Measurements from ENCODE around the gene UBE2G1. TPM values are rescaled to one million over a fixed set of nuclear protein-coding genes. Genes with fewer than 3 reads are reported as not detected.

Gene UBE2G1
- total RNA-seq, 1 experiment from 2014 or later, result 80.6 TPM

DNA sequence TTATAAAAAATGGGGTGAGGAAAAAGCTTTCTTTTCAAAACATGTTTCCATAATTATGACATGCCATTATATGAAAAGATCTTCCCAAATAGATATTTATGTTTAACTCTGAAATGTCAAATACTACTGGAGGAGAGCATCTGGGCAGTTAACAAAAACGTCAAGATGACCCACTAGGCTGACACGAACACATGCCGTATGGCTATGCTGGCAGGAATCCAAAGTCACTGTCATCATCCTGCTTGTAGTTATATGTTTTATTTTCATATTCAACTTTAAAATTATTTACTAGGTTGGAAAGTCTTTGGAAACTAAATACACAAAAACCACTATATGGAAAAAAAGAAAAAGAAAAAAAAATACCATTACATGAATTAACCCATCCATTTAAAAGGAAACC lies 130.0 kb downstream of the UBE2G1 start (continued):
- TF ChIP-seq, protein P1, sequence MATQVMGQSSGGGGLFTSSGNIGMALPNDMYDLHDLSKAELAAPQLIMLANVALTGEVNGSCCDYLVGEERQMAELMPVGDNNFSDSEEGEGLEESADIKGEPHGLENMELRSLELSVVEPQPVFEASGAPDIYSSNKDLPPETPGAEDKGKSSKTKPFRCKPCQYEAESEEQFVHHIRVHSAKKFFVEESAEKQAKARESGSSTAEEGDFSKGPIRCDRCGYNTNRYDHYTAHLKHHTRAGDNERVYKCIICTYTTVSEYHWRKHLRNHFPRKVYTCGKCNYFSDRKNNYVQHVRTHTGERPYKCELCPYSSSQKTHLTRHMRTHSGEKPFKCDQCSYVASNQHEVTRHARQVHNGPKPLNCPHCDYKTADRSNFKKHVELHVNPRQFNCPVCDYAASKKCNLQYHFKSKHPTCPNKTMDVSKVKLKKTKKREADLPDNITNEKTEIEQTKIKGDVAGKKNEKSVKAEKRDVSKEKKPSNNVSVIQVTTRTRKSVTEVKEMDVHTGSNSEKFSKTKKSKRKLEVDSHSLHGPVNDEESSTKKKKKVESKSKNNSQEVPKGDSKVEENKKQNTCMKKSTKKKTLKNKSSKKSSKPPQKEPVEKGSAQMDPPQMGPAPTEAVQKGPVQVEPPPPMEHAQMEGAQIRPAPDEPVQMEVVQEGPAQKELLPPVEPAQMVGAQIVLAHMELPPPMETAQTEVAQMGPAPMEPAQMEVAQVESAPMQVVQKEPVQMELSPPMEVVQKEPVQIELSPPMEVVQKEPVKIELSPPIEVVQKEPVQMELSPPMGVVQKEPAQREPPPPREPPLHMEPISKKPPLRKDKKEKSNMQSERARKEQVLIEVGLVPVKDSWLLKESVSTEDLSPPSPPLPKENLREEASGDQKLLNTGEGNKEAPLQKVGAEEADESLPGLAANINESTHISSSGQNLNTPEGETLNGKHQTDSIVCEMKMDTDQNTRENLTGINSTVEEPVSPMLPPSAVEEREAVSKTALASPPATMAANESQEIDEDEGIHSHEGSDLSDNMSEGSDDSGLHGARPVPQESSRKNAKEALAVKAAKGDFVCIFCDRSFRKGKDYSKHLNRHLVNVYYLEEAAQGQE (IDR thresholded peaks at IDR 0.05; ENCODE audit: low read depth), result no peak
- no peak for TF ChIP-seq SIN3A (IDR thresholded peaks at IDR 0.05; ENCODE audit: low read depth)
- no peak for TF ChIP-seq POLR2AphosphoS5 (IDR thresholded peaks at IDR 0.05; ENCODE audit: low read depth, low read length)
- no peak for TF ChIP-seq ELF1 (IDR thresholded peaks at IDR 0.05; ENCODE audit: borderline replicate concordance, low read depth)
- TF ChIP-seq FOSL1 (IDR thresholded peaks at IDR 0.05; ENCODE audit: low read depth), result no peak
- no peak for TF ChIP-seq EGR1 (IDR thresholded peaks at IDR 0.05; ENCODE audit: low read depth)
- no peak for TF ChIP-seq JUND (IDR thresholded peaks at IDR 0.05)
- no peak for TF ChIP-seq CEBPB (IDR thresholded peaks at IDR 0.05; ENCODE audit: low read depth)

DNA sequence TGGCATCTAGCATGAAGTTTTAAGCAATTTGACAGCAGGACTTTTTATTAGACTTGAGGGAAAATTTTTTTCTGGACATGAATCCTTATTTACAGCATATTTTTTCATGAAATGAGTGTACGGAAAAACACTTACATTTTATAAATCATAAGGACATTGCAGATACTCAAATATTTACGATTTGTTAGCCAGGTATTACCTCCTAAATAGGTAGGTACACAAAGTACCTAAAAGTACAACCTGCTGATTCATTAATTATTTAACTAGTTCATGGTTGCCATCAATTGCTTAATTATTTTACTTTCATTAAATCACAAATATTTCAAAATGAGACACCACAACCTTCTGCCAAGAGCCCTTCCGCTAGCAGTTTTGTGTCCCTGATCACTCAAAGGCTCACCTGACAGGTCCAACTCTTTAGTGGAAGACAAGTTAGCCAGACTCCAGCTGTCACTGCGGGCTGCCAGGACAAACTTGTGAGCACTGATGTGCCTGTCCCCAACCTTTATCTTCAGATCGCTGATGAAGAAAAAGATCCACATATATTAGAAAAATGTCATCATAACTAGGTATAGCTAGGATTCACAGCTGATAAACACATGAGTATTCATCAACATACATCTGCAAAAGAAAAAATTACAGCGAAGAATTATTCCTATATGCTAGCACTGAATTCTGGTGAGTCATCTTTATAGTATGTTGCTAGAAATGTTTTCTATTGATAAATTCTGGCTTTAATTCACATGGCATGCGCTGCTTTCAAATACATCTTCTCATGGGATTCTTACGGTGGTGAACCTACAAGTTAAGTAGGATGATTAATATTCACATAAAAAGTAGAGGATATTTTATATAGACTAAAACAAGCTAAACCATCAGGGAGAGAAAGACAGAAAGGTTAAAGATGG lies 130.8 kb downstream of the UBE2G1 start:
- CTCF ChIA-PET, result interaction anchor here (1.7 to 2.2 kb wide), 2 partner anchors 14 to 20 kb away, joined by 5 to 6 read pairs; no protein-coding TSS in a partner anchor
- intact Hi-C loops (cut with micrococcal nuclease), result no loop called here
- TF ChIP-seq SP1 (IDR thresholded peaks at IDR 0.05; ENCODE audit: low read depth), result no peak
- no peak for TF ChIP-seq CBX3 (IDR thresholded peaks at IDR 0.05; ENCODE audit: low read depth)
- no peak for TF ChIP-seq ZFX (IDR thresholded peaks at IDR 0.05)
- no peak for TF ChIP-seq EGR1 (IDR thresholded peaks at IDR 0.05; ENCODE audit: low read depth)
- no peak for TF ChIP-seq YY1 (IDR thresholded peaks at IDR 0.05; ENCODE audit: extremely low read depth, insufficient replicate concordance, low read depth, low read length)
- no peak for TF ChIP-seq EZH2phosphoT487 (IDR thresholded peaks at IDR 0.05; ENCODE audit: borderline replicate concordance)
- TF ChIP-seq, protein P2, sequence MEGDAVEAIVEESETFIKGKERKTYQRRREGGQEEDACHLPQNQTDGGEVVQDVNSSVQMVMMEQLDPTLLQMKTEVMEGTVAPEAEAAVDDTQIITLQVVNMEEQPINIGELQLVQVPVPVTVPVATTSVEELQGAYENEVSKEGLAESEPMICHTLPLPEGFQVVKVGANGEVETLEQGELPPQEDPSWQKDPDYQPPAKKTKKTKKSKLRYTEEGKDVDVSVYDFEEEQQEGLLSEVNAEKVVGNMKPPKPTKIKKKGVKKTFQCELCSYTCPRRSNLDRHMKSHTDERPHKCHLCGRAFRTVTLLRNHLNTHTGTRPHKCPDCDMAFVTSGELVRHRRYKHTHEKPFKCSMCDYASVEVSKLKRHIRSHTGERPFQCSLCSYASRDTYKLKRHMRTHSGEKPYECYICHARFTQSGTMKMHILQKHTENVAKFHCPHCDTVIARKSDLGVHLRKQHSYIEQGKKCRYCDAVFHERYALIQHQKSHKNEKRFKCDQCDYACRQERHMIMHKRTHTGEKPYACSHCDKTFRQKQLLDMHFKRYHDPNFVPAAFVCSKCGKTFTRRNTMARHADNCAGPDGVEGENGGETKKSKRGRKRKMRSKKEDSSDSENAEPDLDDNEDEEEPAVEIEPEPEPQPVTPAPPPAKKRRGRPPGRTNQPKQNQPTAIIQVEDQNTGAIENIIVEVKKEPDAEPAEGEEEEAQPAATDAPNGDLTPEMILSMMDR (IDR thresholded peaks at IDR 0.05 in 2 of 3, conservative IDR thresholded peaks at IDR 0.05 in 1 of 3; ENCODE audit: borderline replicate concordance in 1 of 3, insufficient read depth in 1 of 3, low read depth in 2 of 3, low read length in 2 of 3), result no peak
- no peak for TF ChIP-seq CEBPB (IDR thresholded peaks at IDR 0.05; ENCODE audit: low read depth)
- TF ChIP-seq, protein P1 (IDR thresholded peaks at IDR 0.05; ENCODE audit: low read depth), result no peak
- TF ChIP-seq, protein P3, sequence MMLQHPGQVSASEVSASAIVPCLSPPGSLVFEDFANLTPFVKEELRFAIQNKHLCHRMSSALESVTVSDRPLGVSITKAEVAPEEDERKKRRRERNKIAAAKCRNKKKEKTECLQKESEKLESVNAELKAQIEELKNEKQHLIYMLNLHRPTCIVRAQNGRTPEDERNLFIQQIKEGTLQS (IDR thresholded peaks at IDR 0.05), result no peak

More for the DNA sequence above, 130.8 kb downstream of the UBE2G1 start:
- Histone ChIP-seq H2AFZ (ENCODE audit: low read depth, low read length, poor library complexity, severe bottlenecking) (no peak overlapping the region), H3K27me3 (ENCODE audit: insufficient read depth, low read length) (no peaks in the 10 kb centered on the region), H3K79me2 (ENCODE audit: insufficient read depth, low read length) (no peaks in the 10 kb centered on the region; the same call in 1 of the 2 replicates), H3K4me1 (ENCODE audit: control insufficient read depth in 1 of 2, insufficient read depth in 2 of 2, low read length in 2 of 2) (peaks cover 4 to 9% of the 10 kb centered on the region in 2 experiments), H3K4me2 (ENCODE audit: low read length) (no peak overlapping the region), H3K36me3 (ENCODE audit: control insufficient read depth in 1 of 2, insufficient read depth in 2 of 2, low read length in 2 of 2) (peaks cover 14 to 20% of the 10 kb centered on the region in 2 experiments; a peak in 3 of 4 replicates), H4K20me1 (ENCODE audit: insufficient read depth) (no peaks in the 10 kb centered on the region), H3K9me3 (ENCODE audit: control insufficient read depth in 1 of 2, insufficient read depth in 1 of 2, low read depth in 1 of 2, low read length in 2 of 2) (no peaks in the 10 kb centered on the region), H3K9me2 (ENCODE audit: insufficient read depth) (no peaks in the 10 kb centered on the region), H3K27ac (ENCODE audit: low read depth, low read length) (no peak overlapping the region), H3K4me3 (replicated peaks in 1 of 2; ENCODE audit: low read depth in 1 of 2, low read length in 2 of 2) (no peak overlapping the region), H3K9ac (ENCODE audit: low read length) (no peak overlapping the region)
- ChIA-PET RAD21 (ENCODE audit: low non-redundant PET in 1 of 2, low total read pairs in 2 of 2, uncharacterized antibody in 2 of 2, unreplicated experiment in 2 of 2) (no interaction called here), POLR2A (no interaction called here)
- DNase-seq (ENCODE audit: low read depth, low spot score) (no peak), ATAC-seq (no peak)
- BruUV-seq (replicated peaks), result no TSS peak

All from HCT116 (cell line).